HepG2 (cell line): ENCODE data around the gene SYT7. TPM values are rescaled to one million over a fixed set of nuclear protein-coding genes. Genes with fewer than 3 reads are reported as not detected.

Experiments
- ZNF382 ChIP-seq: sonication (generic); formaldehyde crosslinking; IDR thresholded peaks from 2 replicates; pipeline ENCODE4 v1.5.0; 2020; ENCODE audit warnings: missing genetic modification reagents, mild to moderate bottlenecking, borderline replicate concordance
- ZNF550 ChIP-seq: sonication (generic); formaldehyde crosslinking; IDR thresholded peaks from 2 replicates; pipeline ENCODE4 v1.4.0; 2020; ENCODE audit warnings: mild to moderate bottlenecking, missing genetic modification reagents, borderline replicate concordance
- ZNF607 ChIP-seq: sonication (generic); formaldehyde crosslinking; IDR thresholded peaks from 2 replicates; pipeline ENCODE4 v1.5.1; 2020; ENCODE audit warnings: missing genetic modification reagents, mild to moderate bottlenecking, borderline replicate concordance
- polyA plus RNA-seq, 8 experiments: library from polyadenylated mRNA; depleted of rRNA in 3 of 8; stranded (reverse) in 7 of 8; unstranded in 1 of 8; fragments of >200 nt; fragmentation: Illumina TruSeq in 4 of 8; extraction: Trizol in 4 of 8; gene quantifications; 2 replicates each; pipeline versions ENCODE4 v1.2.1 to v1.2.3, GENCODE V29; 2011 to 2016; ENCODE audit warnings: low read depth in 4 of 8, missing spikeins in 1 of 8, mixed read lengths in 1 of 8; ENCODE audit not compliant: insufficient read depth in 1 of 8
- total RNA-seq, 5 experiments: library from RNA; depleted of rRNA; stranded (reverse); fragments of >200 nt; fragmentation: Illumina TruSeq; extraction: Trizol; gene quantifications; 2 replicates each; pipeline ENCODE4 v1.2.3, GENCODE V29; 2016; ENCODE audit warnings: low read depth in 1 of 5
- TF ChIP-seq, protein P1 (sequence below): sonication (generic); formaldehyde crosslinking; IDR thresholded peaks from 2 replicates; pipeline ENCODE4 v1.4.0; 2020; ENCODE audit warnings: missing genetic modification reagents, borderline replicate concordance
- TF ChIP-seq, protein P2 (sequence below): sonication (generic); formaldehyde crosslinking; IDR thresholded peaks from 2 replicates; pipeline ENCODE4 v1.9.0; 2021; ENCODE audit warnings: missing genetic modification reagents, borderline replicate concordance
- TF ChIP-seq, protein P3 (sequence below): sonication (generic); formaldehyde crosslinking; IDR thresholded peaks from 2 replicates; pipeline ENCODE4 v1.5.0; 2020; ENCODE audit warnings: mild to moderate bottlenecking, missing genetic modification reagents

Gene SYT7
- total and polyA plus RNA-seq, 2 of the 13 experiments (the other 11 are each of a cell fraction or from before 2014, with no cell fraction given) = 1.4 to 4.4 TPM

DNA sequence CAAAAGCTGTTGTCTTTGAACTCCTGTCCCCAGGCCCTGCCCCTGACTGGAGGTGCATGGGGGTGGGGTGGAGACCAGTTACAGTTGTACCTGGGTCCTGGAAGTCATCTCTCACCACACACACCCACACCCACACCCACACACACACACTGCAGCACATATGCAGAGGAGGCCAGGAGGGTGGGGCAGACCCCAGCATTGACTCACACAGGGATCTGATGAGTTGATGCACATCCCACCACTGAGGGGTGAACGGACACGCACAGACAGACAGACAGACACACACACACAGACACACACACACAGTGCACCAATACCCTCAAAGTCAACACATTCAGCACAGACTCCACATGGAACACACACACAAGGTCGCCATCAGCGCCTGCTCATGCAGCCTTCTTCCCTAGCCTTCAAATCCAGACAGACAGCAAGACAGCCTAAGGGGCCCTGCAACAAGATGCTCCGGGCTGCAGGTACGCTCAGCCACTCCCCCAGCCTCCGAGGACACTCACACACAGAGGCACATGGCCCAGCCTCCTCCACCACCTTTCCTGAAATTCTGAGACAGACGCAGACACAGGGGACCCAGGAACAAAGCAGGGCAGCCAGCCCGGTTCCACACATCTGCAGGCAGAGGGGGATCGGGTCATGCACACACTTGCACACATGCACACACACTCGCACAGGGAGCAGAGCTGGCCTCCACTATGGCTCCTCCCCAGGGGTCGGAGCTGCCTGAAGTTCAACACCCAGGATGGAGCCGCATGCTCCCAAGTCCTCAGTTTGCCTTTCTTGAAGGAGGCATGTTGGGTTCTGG is 26.5 kb downstream of the SYT7 start (continued):
- TF ChIP-seq, protein P1, sequence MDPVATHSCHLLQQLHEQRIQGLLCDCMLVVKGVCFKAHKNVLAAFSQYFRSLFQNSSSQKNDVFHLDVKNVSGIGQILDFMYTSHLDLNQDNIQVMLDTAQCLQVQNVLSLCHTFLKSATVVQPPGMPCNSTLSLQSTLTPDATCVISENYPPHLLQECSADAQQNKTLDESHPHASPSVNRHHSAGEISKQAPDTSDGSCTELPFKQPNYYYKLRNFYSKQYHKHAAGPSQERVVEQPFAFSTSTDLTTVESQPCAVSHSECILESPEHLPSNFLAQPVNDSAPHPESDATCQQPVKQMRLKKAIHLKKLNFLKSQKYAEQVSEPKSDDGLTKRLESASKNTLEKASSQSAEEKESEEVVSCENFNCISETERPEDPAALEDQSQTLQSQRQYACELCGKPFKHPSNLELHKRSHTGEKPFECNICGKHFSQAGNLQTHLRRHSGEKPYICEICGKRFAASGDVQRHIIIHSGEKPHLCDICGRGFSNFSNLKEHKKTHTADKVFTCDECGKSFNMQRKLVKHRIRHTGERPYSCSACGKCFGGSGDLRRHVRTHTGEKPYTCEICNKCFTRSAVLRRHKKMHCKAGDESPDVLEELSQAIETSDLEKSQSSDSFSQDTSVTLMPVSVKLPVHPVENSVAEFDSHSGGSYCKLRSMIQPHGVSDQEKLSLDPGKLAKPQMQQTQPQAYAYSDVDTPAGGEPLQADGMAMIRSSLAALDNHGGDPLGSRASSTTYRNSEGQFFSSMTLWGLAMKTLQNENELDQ = no peak
- TF ChIP-seq, protein P2, sequence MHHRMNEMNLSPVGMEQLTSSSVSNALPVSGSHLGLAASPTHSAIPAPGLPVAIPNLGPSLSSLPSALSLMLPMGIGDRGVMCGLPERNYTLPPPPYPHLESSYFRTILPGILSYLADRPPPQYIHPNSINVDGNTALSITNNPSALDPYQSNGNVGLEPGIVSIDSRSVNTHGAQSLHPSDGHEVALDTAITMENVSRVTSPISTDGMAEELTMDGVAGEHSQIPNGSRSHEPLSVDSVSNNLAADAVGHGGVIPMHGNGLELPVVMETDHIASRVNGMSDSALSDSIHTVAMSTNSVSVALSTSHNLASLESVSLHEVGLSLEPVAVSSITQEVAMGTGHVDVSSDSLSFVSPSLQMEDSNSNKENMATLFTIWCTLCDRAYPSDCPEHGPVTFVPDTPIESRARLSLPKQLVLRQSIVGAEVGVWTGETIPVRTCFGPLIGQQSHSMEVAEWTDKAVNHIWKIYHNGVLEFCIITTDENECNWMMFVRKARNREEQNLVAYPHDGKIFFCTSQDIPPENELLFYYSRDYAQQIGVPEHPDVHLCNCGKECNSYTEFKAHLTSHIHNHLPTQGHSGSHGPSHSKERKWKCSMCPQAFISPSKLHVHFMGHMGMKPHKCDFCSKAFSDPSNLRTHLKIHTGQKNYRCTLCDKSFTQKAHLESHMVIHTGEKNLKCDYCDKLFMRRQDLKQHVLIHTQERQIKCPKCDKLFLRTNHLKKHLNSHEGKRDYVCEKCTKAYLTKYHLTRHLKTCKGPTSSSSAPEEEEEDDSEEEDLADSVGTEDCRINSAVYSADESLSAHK (CRISPR knock-in tag) = no peak
- TF ChIP-seq ZNF382 (no peak), ZNF550 (CRISPR knock-in tag) (no peak), ZNF607 (CRISPR knock-in tag) (no peak)
- TF ChIP-seq, protein P3, sequence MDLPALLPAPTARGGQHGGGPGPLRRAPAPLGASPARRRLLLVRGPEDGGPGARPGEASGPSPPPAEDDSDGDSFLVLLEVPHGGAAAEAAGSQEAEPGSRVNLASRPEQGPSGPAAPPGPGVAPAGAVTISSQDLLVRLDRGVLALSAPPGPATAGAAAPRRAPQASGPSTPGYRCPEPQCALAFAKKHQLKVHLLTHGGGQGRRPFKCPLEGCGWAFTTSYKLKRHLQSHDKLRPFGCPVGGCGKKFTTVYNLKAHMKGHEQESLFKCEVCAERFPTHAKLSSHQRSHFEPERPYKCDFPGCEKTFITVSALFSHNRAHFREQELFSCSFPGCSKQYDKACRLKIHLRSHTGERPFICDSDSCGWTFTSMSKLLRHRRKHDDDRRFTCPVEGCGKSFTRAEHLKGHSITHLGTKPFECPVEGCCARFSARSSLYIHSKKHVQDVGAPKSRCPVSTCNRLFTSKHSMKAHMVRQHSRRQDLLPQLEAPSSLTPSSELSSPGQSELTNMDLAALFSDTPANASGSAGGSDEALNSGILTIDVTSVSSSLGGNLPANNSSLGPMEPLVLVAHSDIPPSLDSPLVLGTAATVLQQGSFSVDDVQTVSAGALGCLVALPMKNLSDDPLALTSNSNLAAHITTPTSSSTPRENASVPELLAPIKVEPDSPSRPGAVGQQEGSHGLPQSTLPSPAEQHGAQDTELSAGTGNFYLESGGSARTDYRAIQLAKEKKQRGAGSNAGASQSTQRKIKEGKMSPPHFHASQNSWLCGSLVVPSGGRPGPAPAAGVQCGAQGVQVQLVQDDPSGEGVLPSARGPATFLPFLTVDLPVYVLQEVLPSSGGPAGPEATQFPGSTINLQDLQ (CRISPR knock-in tag) = no peak
